Activated CD4-positive, alpha-beta T cell treated with anti-CD3 and anti-CD28 coated beads, Interleukin-2, amount 50 U/mL, for 16 hours (primary cell): ENCODE measurements around the gene TMEM38A.

Experiments
- DNase-seq: peaks from one replicate; pipeline ENCODE4 v3.0.0-alpha.2; 2020

The TMEM38A gene

DNA sequence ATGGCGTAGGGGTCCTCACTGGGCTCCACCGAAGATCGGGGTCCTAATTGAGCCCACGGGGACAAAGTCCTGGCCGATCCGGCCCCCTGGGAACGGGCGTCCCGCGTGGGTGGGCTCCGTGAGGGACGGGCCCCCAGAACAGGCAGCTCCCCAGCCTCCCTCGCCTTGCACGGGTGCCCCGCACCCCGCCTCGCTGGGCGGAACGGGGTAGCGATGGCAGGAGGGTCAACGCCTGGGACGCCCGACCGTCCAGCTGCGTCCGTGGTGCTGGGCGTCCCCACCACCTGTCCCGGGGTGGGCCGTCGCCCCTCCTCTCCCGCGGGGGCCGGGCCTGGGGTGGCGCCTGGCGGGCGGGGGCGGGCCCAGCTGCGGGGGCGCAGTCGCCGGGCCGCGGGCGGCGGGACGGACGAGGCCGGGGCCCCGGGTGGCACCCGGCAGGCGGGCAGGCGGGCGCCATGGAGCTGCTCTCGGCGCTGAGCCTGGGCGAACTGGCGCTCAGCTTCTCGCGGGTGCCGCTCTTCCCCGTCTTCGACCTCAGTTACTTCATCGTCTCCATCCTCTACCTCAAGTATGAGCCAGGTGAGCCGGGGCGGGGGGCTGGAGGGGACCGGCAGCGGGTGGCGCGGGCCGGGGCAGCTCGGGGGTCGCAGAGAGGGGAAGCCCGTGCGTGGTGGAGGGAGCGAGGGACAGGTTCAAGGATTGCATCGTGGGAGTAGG, at the start of gene TMEM38A:
TMEM38A (plus strand) TSS at position 377 of the 717 bp plus-strand sequence; CDS start at position 456, 79 bp downstream.
- peak; percentile 14 for DNase-seq

DNA sequence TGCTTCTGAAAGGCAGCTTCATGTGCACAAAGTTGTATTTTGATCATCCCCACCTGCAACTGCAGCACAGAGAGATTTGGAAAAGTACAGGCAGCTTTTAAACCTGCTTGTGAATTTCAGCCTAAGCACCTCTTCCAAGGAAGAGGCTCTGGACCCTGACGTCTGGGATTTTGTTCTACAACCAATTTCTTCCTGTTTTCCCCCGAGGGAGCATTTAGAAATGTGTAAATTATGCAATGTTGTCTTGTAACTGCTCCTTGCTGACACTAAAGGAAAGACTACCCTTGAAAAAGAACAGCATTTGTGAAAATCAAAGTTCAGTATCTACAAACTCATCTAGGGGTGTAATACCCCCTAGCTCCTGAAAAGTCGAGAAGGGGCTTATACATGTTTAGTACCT, 48.3 kb upstream of the TMEM38A start:
- DNase-seq: no peak

- no peak for DNase-seq
These were observed 47.1 kb upstream of the TMEM38A start for GRCh38 chr19:16613841-16614240.

DNA sequence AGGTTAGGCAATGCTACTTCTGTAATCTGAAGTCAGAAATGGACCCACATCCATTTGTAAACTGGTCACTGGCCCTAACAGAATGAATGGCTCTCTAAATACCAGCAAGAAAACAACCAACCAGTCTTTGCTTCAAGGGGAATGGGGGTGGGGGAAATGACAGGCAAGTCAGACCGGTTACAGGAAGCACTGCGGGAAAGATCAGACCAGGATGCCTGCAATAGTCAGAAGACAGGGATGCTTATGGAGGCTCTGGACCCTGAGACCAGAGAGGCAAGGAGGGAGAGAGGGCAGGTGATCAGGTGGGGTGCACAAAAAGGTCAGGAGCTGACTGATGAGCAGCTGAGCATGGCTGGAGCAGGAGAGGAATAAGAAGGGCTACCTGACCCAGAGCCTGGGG, 46.0 kb upstream of the TMEM38A start:
- DNase-seq: no peak

DNA sequence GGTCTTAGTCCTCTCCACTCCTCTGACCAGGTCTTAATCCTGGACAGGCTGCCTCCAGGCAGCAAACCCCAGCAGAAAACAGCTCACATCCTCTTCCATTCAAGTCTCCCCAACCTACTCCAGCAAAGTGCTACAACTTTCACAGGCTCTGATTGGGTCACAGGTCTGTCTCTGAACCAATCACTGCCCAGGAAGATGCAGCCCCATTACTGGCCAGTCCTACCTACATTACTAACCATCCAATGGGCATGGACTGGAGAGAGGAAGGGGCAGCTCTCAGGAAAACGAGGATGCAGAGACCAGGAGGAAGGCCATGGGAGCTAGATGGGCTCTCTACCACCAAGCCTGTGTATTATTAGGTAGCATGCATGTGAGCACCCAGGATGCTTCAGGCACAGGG, 45.1 kb upstream of the TMEM38A start:
- no peak for DNase-seq

DNA sequence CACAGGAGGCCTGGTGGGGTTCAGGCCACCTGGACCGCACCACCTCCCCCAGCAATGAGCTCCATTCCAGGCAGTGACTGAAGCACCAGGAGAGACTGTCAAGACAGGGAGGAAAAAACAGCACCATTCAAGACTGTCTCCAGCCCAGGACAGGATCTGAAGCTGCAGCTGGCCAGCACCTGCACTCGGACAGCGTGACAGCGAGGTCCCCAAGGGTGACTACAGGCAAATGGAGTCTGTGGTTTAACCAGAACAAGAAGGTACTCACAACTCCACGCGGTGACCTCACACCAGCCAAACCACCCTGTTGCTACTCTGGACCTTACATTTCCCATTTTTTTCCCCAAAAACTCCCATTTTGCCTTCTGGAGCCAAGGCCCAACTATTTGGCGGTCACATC, 42.7 kb upstream of the TMEM38A start:
- DNase-seq: no peak

GRCh38 chr19:16619457-16619856, 41.5 kb upstream of the TMEM38A start:
- no peak for DNase-seq

DNA sequence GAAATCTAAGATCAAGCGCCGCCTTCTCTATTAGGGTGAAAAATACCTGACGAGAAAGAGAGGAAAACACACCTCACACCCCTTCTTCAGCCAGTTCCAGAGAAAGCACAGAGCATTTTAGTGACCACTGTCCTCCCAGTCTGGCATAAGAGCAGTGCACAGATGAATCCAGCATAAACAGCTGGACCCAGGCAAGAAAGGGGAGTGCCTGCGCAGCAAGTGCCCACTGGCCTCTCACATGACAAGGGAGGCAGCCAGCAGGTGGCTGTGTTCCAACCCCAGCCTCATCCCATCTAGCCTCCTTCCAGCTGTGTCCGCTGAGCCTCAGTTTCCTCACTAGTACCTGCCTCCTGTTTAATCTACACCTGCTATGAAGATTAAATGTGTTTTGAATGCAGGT, 40.9 kb upstream of the TMEM38A start:
- DNase-seq: no peak

GRCh38 chr19:16620584-16620983, 40.4 kb upstream of the TMEM38A start:
- DNase-seq: no peak

DNA sequence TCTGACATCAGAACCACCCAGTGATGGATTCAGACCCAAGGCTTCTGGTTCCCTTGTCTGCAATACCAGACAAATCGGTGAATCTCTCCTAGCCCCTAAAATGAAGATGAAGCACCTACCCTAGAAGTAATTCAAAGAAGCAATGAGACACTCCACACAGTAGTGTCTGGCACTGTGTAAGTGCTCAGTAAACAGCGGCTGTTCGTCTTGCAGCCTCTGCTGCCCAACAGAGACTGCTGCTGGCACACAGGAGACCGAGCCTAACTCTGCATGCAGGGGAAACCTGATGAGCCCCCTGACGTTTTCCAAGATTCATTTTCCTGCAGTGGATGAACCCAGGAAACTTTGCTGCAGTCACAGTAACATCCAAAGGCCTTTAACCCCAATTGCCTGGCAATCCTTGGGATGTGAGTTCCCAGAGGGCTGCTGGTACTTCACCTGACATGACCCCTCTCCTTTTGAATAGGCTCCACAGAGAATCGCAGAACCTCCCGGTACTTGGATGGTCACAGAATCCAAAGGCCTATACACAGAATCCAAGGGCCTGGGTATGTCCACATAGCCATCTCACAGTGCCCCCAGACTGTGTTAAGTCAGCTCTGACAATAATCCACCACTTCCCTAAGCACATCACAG, 39.7 kb upstream of the TMEM38A start:
- no peak for DNase-seq

DNA sequence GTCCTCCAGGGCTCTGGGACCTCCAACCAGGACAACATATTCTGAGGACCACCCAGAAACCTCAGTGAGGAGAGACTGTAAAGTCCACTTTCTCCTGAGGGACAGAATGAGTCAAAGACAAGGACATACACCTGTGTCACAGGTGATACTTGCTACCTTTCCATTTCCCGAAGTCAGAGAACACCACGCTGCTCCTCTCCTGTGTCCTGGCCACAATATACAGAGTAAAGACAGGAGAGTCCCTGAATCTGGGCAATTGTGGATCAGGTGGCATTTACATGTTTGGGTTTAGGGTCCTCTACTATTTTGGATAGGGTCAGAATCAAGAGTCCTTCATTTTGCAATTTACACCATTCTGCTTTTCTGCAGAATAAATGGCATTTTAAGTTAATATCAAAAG, 37.9 kb upstream of the TMEM38A start:
- no peak for DNase-seq

- no peak for DNase-seq
These were observed 37.4 kb upstream of the TMEM38A start for GRCh38 chr19:16623576-16623975.

DNA sequence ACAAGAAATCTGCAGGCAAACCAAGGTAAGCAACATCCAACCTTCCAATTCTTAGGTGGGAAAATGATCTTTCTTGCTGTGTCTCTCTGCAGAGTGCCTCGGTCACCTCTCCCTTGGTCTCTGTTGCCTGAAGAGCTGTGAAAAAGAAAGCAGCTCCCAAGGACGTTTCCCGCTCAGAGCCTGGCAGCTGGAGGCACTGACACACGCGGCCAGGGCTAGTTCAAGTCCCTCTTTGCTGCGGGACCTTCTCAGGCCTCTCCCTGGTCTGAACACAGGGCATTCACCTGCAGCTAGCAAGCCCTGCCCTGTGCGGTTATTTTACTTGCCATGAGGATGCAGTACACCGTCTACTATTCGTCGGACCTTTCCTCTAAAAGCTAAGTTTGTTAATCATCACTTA, 36.7 kb upstream of the TMEM38A start:
- DNase-seq: no peak

GRCh38 chr19:16625163-16625958, 35.6 kb upstream of the TMEM38A start:
- no peak for DNase-seq

- no peak for DNase-seq
These were observed 34.1 kb upstream of the TMEM38A start for GRCh38 chr19:16626796-16627192.

GRCh38 chr19:16627193-16627927, 33.6 kb upstream of the TMEM38A start:
- DNase-seq: no peak

GRCh38 chr19:16627928-16628182, 33.1 kb upstream of the TMEM38A start:
- DNase-seq: no peak

- DNase-seq: peak; percentile 97
These were observed 32.6 kb upstream of the TMEM38A start, which contains the start of gene MED26 for GRCh38 chr19:16628183-16628983. TSS of gene MED26 (minus strand) at chr19:16628204. CDS start at chr19:16627943, 261 bp downstream.

GRCh38 chr19:16628984-16629691, 31.8 kb upstream of the TMEM38A start:
- DNase-seq: peak; percentile 35

- no peak for DNase-seq
These were observed 29.5 kb upstream of the TMEM38A start for GRCh38 chr19:16631465-16631864.

GRCh38 chr19:16637535-16637934, 23.4 kb upstream of the TMEM38A start:
- no peak for DNase-seq

GRCh38 chr19:16638666-16639065, 22.3 kb upstream of the TMEM38A start:
- no peak for DNase-seq
